GM18858 (cell line): ENCODE measurements around the gene CPA4.
"Not testable (repeated sequence)": the region's sequence is repeated elsewhere in the genome, so short reads cannot be mapped to it uniquely, and the experiment has no call there.

Experiments
- ATAC-seq: cut with Tn5 transposase; IDR thresholded peaks from one replicate; pipeline ENCODE4 v1.9.1; 2021; ENCODE audit not compliant: unreplicated experiment

The CPA4 gene

DNA sequence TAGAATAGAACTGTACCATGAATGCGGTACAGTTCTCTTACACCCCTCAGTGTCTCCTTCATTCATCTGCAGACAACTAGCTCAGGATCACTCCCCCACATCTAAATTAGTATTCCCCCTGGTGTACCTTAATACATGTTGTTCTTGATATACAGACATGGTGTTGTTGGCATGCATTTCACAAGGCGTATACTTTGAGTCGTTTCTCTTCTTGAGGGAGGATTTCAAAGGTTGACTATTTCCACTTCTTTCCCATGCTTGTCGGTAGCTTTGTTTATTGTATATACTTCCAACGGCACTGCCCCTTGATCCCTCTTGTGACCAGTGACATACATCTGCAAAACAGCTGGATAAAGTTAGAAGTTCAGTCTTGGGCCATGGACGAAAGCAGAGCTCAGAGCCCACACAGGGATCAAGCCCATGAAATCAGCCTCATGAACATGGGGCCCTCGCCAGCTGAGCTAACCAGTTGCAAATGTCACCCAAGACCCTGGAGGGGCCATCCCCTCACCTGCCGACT, 8.6 kb downstream of the CPA4 start:
- ATAC-seq, result no peak

DNA sequence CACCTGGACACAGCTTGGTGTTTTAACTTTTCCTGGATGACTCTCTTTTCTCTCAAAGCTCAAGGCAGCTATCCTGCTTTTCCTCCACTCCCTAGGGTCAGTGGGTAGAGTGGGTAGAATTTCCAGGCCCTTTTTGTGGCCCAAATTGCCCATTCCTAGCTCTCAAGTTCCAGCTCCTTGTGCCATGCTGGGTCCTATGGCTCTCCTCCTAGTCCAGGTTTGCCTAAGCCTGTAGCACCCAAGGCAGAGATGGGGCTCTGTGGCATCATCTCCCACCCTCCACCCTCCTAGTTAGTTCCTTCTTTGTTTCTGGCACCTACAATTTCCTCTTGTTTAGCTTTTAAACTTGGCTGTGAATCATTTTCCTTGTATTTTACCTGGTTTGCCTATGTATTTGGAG, 9.7 kb downstream of the CPA4 start:
- ATAC-seq, result no peak

DNA sequence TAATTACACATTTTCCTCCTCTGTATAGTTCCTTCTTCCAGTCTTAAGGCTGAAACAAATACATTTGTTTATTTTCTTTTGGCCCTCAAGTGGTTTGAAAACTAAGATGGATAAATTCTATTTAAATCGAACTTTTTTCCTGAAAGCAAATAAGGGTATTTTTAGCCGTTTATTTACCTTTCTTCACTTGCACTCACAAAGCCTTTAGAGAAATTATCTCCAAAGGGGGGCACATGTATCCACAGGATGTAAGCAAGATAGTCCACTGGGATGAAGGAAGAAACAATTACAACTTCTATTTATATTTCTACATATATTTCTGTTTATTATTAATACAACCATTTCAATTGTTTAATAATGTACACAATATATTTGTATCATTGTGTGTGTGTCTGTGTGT, 10.2 kb downstream of the CPA4 start:
- no peak for ATAC-seq

DNA sequence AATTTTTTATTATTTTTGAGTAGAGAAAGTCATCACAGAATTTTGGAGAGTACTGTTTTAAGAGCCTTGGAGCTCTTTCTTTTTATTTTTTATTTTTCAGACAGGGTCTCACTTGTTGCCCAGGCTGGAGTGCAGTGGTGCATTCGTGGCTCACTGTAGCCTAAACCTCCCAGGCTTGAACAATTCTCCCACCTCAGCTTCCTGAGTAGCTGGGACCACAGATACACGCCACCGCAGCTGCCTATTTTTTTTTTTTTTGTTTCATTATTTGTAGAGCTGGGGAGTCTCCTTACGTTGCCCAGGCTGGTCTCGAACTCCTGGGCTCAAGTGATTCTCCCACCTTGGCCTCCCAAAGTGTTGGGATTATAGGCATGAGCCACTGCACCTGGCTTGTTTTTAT, 10.6 kb downstream of the CPA4 start:
- ATAC-seq, result no peak

DNA sequence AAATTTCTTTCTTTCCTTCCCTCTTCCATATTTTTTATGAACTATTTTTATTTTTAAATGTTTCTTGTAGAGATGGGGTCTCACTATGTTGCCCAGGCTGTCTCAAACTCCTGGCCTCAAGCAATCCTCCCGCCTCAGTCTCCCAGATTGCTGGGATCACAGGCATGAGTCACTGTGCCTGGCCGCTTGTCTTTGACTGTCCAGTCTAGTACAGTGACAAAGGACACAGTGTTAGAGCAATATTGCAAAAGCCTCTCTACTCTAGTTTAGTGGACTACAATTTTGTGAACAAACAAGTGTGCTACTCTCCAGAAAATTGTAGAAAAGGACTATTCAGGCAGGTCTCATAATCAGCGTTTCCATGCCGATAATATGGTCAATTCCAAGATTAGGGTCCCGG, 11.0 kb downstream of the CPA4 start:
- ATAC-seq, result no peak

DNA sequence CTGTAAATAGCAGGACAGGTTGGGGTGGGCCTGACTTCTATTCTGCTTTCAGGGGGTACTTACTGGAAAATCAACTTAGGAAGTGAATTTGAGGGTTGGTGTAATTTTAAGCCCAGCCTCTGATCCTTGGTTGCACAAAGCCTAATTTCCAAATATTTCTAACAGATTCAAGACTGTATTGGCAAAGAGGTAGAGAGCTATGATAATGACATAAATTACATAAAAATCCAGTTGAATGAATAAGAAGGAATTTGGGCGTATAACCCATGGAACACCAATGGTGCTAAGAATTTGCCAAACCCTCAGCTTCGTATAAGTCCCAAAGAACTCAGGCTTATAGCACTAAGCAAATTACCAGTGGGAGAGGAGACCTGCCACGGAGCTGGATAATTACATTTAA, 11.9 kb downstream of the CPA4 start:
- no peak for ATAC-seq

DNA sequence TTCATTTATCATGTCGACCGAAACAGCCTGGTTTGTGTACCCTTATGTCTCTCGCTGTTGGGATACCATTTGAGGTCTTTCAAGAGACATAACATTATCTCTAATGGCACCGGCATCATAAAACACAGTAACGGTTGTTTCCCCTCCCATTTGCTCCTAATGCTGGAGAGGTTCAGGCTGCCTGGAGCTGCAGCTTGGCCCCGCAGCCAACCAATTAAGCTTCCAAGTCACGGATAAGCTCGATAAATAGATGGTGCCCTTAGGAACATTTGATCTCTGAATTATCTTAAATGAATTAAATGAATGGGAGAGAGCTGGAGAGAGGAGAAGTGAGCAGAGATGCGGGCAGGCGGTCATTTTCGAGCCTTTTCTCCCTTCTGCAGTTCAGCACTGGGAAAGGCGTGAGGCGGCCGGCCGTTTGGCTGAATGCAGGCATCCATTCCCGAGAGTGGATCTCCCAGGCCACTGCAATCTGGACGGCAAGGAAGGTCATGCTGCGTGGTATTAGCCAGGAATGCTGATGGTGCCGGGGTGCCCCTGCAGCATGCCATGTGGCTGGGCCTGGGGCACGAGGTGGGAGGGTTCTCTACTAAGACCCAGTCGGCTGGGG, 12.6 kb downstream of the CPA4 start:
- no peak for ATAC-seq

DNA sequence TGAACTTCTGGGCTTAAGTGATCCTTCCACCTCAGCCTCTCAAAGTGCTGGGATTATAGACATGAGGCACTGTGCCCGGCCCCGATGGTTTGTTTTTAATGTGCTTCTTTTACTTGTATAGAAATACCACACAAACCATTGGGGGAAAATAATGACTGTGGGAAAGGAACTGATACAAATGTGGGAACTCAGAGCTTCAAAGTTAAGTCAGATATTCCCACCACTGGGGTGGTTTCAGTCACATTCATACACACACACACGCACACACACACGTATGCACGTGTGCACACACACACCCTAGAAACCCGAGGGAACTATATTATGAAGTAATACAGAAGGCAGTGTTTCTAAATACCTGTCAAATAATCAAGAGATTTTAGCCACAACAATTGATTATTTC, 17.0 kb downstream of the CPA4 start:
- ATAC-seq, result no peak

DNA sequence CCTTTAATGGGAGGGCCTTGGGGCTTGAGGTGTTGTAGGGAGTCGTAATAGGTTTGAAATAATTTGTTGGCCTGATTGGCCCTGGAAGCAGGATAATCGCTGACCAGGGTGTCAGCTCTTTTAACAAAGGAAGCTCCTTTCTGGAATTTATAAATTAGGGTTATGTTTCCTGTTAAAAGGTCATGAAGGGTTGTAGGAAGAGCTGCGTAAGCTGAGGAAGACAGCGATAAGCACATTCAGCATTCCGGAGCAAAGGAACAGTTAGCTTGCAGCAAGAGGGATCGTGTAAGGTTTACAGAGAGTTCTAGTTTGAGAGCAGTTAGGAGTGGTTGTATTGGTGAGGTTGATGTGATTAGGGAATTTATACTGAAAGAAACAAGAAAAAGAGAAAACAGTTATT, 21.3 kb downstream of the CPA4 start:
- no peak for ATAC-seq

DNA sequence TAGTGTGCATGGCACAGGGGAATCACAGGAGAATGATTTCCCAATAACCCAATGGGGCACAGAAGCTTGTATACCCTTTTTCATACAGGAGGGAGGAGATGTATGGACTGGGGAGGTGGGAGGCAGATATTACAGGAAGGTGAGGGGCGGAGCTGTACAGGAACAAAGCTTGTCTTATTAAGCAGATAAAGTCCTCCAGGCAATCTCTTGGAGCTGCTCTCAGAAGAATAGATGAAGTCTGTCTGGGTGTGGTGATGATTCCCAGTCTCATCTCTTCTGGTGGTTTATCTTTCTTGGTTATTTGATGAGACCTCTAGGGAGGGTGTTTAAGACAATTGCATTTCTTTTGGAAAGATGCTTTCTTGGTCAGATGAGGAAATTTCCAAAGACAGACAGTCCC, 26.6 kb downstream of the CPA4 start:
- no peak for ATAC-seq

DNA sequence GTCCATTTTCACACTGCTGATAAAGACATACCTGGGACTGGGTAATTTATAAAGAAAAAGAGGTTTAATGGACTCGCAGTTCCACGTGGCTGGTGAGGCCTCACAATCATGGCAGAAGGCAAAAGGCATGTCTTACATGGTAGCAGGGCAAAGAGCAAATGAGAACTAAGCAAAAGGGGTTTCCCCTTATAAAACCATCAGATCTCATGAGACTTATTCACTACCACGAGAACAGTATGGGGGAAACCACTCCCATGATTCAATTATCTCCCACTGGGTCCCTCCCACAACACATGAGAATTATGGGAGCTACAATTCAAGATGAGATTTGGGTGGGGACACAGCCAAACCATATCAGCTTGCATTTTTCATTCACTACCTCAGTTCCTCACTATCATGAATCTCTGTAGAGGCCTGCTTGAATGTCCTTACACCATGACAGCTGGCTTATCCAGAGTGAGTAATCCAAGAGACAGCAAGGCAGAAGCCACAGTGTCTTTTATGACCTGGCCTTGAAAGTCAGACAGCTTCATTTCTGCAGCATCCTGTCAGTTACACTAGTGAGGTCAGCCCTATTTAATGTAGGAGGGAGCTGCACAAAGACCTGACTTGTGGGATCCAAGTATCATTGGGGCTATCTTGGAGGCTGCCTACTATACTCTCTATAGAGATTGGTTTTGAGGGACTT, 28.7 kb downstream of the CPA4 start:
- ATAC-seq, result not testable (repeated sequence)

DNA sequence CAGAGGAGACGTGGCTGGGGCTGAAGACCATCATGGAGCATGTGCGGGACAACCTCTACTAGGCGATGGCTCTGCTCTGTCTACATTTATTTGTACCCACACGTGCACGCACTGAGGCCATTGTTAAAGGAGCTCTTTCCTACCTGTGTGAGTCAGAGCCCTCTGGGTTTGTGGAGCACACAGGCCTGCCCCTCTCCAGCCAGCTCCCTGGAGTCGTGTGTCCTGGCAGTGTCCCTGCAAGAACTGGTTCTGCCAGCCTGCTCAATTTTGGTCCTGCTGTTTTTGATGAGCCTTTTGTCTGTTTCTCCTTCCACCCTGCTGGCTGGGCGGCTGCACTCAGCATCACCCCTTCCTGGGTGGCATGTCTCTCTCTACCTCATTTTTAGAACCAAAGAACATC, 29.7 kb downstream of the CPA4 start:
- ATAC-seq, result no peak

DNA sequence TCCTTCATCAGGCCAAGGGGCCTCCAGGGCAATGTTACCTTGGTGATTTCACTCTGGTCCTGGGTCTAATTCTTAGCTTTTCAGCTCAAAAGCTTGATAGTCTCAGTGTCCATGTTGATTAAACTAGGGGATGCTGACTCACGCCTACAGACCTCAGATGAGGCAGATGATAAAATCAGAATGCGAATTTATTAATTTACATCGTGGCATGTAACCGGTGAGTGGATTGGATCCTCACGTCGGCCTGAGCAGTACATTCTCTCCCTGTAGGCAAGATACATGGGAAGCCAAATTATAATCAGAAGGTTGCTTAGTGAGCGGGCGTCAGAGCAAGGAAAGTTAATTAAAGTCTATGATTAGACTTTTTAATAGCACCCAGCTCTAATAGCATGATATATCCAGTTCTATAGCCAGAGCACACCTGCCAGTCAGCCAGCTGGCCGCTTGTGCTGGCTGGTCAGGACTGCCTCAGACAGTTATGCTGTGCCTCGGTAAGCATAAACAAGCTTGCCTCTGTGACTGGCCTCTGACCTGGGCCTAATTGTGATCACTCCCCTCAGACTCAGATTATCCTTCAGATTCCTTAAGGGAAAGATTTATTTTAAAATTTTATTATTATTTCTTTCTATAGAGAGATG, 31.5 kb downstream of the CPA4 start:
- no peak for ATAC-seq

DNA sequence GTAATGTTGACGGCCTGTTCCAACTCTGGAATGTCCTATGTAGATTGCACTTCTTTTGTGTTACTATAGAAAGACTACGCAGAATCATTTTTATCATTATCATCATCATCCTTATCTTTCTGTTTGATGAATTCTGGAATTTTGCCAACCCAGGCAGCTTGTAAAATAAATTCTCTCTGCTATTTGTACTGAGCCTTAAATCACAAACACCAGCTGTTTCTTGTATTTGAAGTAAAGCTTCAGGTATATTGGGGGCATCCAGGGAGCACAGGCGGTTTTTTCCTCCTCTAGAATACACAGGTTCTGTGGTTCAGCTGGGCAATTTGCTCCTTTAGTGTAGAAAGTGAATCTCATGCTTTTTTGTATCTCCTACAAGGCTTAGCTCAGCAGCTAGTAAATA, 36.7 kb downstream of the CPA4 start:
- no peak for ATAC-seq

DNA sequence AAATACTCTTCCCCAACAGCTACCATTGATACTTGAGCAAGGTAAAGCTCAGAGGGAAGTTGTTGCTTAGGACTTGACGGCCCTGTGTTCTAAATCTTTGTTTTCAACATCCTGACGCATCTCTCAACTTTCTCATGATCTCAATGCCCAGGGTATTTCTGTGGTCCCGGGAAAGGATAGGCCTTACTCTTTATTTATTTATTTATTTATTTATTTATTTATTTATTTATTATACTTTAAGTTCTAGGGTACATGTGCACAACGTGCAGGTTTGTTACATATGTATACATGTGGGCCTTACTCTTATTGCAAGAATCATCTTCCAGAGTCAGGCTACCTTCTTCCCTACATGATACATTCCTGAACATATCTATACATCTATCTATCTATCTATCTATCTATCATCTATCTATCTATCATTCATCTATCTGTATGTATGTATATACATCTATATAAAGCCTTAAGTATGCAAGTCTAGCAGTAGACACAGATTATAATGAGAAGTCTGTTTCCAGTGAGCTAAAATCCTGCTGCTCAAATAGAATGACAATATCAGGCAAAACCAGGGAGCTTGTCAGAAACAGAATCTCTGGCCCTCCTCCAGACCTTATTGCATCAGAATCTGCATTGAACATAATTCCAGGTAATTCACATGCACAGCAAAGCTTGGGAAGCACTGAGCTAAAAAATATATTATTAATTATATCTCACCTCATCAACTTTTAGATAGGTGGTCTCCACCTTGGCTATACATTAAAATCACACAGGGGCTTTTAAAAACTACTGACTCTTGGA, 39.5 kb downstream of the CPA4 start:
- ATAC-seq, result no peak

DNA sequence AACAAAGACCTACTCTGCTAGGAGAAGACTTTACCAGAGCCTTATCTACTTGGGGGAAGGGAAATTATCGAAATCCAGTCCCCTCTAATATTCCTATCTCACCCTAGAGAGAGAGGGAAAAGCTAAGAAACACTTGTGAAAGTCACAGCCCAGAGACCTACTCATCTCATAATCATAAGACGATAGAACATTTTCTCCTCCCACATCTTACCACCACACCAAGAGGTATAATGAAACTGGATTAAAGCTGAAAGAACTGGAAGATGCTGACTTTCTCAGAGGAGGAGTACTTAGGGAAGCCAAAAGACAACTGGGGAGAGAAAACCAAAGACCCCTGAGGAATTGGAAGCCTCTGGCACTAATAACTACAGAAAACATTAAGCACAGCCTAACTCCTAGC, 40.9 kb downstream of the CPA4 start:
- no peak for ATAC-seq

DNA sequence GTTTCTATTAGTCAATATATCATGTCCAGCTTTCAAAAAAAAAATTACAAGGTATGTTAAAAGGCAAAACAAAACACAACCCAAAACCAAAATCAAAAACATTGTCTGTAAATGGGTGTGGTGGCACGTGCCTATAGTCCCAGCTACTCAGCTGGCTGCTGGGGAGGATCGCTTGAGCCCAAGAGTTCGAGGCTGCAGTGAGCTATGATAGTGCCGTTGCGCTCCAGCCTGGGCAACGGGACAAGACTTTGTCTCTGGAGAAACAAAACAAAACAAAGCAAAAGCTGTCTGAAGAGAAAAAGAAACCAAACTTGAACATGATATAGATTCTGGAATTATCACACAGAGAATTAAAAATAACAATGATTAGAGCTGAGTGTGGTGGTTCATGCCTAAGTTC, 41.3 kb downstream of the CPA4 start:
- ATAC-seq, result no peak

DNA sequence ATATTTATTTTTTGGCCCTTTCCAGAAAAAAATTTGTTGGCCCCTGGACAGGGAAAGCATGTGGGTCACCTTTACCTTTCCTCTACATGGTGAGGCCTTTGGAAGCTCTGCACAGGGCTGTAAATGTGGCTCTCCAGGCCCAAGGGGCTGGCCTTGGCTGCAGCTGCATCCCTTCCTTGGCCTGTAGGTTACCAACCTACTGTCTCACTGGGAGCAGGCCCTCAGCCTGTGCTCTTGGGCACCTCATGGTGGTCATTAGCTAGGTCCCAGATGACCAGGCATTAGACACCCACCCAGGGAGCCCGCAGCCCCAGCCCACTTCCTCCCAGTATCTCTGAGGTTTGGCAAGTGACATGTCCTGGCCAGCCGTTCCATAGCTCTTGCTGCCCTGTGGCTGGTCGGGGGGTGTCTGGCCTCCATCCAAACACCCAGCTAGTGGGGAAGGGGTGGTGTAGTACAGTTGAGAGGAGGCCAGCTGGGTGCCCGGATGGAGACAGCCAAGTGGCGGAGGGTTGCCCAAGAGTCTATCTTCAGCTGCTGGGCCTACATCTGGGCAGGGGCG, 44.5 kb downstream of the CPA4 start:
- ATAC-seq, result no peak

DNA sequence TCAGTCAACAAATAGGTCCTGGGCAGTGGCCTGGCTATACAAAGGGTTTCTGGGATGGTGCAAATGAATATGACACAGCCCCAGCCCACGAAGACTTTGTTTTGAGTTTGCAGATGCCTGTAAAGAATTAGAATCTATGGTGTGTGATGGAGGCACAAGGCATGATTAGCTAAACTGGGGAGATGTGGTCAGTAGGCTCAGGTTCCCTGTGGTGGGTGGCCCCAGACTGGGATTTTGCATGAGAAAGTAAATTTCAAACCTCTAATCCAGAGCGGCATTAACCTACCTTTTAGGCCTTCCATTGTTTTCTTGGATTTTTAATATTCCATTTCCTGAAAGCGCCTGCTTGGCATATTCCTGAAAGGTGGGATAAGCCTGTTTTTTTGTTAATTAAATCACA, 45.3 kb downstream of the CPA4 start:
- ATAC-seq, result no peak

DNA sequence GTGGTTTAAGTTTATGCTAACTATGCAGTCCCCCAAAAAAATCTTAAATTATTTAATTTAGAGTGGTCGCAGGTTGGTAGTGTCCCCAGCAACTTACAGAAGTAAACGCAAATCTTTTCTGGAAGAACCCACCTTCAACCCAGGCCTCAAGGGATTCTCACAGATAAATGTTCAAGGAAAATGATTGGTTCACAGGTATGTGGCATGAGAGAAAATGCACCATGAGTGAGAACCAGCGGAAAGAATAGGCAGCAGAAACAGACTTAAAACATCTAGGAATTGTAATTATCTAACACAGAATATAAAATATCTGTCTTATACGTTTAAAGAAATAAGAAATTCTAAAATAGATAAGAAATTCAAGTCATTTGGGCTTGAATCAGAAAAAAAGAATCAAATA, 48.9 kb downstream of the CPA4 start:
- ATAC-seq, result no peak

DNA sequence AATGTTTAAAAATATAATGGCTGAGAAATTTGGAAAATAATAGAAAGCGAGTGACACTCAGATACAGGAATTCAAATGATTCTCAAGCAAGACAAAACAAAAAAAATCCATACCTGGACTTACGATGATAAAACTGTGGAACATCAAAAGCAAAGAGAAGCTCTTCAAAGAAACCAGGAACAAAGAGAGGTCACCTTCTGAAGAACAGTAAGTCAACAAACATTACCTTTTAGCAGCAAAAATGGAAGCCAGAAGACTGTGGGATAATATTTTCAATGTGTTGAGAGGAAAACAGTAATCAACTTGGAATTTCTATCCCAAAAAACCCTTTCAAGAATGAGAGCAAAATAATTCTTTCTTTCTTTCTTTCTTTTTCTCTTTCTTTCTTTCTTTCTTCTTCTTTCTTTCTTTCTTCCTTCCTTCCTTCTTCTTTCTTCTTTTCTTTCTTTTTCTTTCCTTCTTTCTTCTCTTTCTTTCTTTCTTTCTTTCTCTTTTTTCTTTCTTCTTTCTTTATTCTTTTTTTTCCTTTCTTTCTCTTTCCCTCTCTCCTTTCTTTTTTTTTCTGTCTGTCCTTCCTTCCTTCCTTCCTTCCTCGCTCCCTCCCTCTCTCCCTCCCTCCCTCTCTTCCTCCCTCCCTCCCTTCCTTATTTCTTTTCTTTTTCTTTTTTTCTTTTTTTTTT, 49.9 kb downstream of the CPA4 start:
- ATAC-seq, result no peak
